HG03378 (cell line): ENCODE measurements around the gene ETAA1.

Experiments
- ATAC-seq: cut with Tn5 transposase; IDR thresholded peaks from one replicate; pipeline ENCODE4 v1.9.1; 2021; ENCODE audit warnings: mild to moderate bottlenecking, moderate library complexity; ENCODE audit not compliant: unreplicated experiment

Gene ETAA1

GRCh38 chr2:67436221-67436620 lies 39.1 kb downstream of the ETAA1 start:
- no peak for ATAC-seq

DNA sequence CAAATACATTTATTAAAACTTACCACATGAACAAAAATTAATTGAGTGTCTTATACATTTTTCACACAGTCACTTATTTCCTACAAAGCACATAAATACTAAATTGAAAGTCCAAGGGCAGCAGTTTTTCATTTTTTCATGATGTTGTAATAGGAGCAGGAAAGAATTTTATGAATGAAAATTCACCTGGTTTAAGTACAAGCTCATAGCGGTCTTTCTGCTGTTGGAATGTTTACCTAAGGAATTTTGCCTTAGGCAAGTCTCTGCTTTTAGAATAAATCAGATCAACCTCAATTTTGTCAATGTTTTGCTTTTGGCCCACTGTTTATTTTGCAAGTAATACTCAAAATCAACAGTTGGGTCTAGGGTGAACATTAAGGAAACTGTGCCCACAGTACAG lies 40.0 kb downstream of the ETAA1 start:
- ATAC-seq, result no peak

- ATAC-seq, result no peak
Measured at GRCh38 chr2:67438337-67438736, 41.2 kb downstream of the ETAA1 start.

DNA sequence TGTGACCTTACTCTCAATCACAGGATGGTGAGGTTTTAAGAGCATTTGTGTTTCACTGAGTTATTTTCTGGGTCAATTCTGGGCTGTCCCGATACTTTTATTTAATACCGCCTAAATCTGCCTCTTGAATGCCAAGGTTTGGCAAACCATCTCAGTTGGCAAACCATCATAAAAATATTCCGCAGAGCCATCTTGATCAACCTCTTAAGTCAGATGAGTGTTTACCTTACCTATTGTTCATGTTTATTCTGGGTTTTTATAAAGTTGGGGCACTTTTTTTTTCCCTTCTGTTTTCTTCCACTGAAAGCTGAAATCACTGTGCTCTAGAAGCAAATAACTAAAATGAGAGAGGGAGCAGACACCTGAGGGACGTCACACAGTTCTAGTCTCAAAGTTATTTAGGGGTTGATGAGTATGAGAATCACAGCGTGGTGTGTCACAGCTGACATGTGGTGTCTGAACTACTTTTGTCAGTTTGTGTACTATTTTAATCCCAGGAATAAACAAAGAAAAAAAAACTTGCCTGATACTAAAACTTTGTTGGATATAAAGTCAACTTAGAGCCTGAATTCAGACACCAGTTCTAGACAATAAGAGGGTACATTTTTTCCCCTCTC lies 48.6 kb downstream of the ETAA1 start:
- ATAC-seq, result no peak

DNA sequence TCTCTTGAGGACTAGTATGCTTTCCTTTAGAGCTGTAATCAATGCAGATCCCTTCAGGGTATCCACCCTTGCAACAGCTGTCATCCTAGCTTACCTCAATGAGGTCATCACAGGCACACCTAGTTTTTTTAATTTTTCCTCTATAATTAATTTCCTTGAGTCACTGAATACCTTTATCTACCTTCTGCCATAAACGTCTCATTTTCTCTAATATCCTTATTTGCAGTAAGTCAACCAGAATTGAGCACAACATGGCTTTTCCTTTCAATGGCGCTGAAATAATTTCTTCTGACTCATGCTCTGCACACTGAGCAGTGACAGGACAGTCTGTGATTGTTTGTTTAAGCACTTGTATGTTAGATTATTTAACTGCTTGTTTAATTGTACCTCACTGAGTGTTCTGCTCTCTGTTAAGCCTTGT lies 49.4 kb downstream of the ETAA1 start:
- ATAC-seq, result no peak

GRCh38 chr2:67448648-67449047 lies 51.5 kb downstream of the ETAA1 start:
- no peak for ATAC-seq

- ATAC-seq, result no peak
Measured at GRCh38 chr2:67451086-67451832, 54.1 kb downstream of the ETAA1 start.

- no peak for ATAC-seq
Measured at GRCh38 chr2:67453310-67453709, 56.2 kb downstream of the ETAA1 start.

- ATAC-seq, result no peak
Measured at GRCh38 chr2:67455219-67456142, 58.3 kb downstream of the ETAA1 start.

DNA sequence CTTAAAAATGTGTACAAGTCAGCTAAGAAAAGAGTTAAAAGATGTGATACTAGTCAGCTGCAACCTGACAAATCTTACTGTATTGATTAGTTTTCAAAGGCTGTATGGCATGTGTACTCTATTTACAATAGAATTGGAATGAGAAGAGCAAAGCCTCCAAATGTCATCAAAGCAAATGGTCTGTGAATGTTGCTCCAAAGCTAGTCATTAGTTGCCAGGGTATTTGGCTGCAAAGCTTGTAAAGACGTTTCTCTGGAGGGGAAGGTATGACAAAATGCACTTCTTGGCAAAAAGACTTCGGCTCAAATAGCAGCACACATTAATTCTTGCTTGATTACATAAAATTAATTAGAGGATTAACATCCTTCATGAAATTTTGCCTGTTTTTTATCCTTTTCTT lies 59.3 kb downstream of the ETAA1 start:
- no peak for ATAC-seq

- no peak for ATAC-seq
Measured at GRCh38 chr2:67457699-67458098, 60.6 kb downstream of the ETAA1 start.

- ATAC-seq, result no peak
Measured at GRCh38 chr2:67459761-67460160, 62.6 kb downstream of the ETAA1 start.
